ENCODE data around the gene ZNF385B. TPM values are rescaled to one million over a fixed set of nuclear protein-coding genes. Genes with fewer than 3 reads are reported as not detected.

ZNF385B gene
- total RNA-seq, 1 experiment from 2014 or later: 0.77 TPM

DNA sequence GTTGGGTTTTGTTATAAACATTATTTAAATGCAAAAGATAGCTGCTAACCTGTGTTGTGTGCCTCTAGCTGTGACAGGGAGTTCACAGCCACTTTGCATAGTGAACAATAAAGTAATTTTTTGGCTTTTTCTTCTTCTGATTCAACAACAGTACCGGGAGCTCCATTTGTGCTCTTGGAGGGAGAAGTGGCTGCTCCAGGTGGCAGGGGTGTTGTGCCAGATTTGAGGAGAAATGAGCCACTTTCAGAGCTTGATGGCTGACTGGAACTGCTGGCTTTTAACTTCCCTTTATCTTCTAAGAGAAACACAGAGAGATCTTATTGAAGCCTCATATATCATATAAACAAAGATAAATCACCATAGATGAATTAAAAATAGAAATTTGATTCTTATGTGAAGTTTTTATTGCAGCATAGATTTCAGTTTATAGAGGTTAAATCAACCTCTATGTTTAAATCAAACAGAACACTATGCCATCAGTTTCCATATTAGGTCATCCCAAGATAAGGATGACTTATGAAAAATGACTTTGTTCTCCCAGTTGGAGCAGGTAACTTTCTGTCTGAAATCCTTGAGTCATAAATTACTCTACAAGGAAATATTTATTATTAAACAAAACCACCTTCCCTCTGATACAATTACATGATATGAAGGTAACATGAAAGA lies 414.8 kb downstream of the ZNF385B start:
- no peak for DNase-seq
- no peaks in the 10 kb centered on the region for H3K36me3 ChIP-seq (ENCODE audit: control insufficient read depth, insufficient read depth, low read length)
- intact Hi-C loops (cut with micrococcal nuclease; ENCODE audit: unreplicated experiment): loop anchor here (10.0 kb wide), 1 partner anchor 218 kb away; no protein-coding TSS in a partner anchor
- ChIA-PET CTCF (no interaction called here), POLR2A (no interaction called here)
- H3K27me3 Mint-ChIP-seq (ENCODE audit: insufficient read depth, unreplicated experiment): no peaks in the 10 kb centered on the region
- no peak overlapping the region for H3K27ac Mint-ChIP-seq (ENCODE audit: unreplicated experiment)
- peaks cover 10% of the 10 kb centered on the region for H3K9me3 Mint-ChIP-seq (ENCODE audit: unreplicated experiment)
- peaks cover 7% of the 10 kb centered on the region for H3K4me1 Mint-ChIP-seq (ENCODE audit: low read depth, unreplicated experiment)
- H3K9me3 ChIP-seq: no peaks in the 10 kb centered on the region
- no peak overlapping the region for H3K4me3 Mint-ChIP-seq (ENCODE audit: unreplicated experiment)
- H3K36me3 Mint-ChIP-seq (ENCODE audit: insufficient read depth, unreplicated experiment): no peaks in the 10 kb centered on the region
- no peak overlapping the region for H3K4me3 ChIP-seq (ENCODE audit: low read depth, low read length)
- TF ChIP-seq, protein P1, sequence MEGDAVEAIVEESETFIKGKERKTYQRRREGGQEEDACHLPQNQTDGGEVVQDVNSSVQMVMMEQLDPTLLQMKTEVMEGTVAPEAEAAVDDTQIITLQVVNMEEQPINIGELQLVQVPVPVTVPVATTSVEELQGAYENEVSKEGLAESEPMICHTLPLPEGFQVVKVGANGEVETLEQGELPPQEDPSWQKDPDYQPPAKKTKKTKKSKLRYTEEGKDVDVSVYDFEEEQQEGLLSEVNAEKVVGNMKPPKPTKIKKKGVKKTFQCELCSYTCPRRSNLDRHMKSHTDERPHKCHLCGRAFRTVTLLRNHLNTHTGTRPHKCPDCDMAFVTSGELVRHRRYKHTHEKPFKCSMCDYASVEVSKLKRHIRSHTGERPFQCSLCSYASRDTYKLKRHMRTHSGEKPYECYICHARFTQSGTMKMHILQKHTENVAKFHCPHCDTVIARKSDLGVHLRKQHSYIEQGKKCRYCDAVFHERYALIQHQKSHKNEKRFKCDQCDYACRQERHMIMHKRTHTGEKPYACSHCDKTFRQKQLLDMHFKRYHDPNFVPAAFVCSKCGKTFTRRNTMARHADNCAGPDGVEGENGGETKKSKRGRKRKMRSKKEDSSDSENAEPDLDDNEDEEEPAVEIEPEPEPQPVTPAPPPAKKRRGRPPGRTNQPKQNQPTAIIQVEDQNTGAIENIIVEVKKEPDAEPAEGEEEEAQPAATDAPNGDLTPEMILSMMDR (IDR thresholded peaks at IDR 0.05; ENCODE audit: insufficient read depth in 1 of 2, low read depth in 1 of 2, low read length in 1 of 2, severe bottlenecking in 1 of 2, unreplicated experiment in 1 of 2): no peak
- no peaks in the 10 kb centered on the region for H3K27me3 ChIP-seq (replicated peaks; ENCODE audit: control insufficient read depth, insufficient read depth, low read length)
- BruUV-seq (replicated peaks): no TSS peak
- H3K4me1 ChIP-seq: peaks cover 26% of the 10 kb centered on the region

DNA sequence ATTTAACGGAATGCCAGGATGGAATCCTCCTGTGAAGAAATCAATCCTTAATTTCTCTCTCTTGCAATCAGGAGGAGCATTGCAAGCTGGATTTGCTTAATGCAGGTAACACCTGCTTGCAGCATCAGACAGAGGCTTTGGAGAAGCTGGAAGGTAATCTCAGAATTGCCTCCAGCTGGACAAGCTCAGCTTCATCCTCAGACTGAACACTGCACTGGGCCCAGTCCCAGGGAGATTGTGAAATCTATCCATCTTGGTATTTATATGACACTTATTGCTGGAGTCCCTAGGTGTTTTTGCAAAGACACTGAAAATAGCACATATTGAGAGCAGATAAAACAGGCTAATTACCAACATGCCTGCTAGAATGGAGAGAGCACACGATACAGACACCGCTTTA lies 417.4 kb downstream of the ZNF385B start:
- CTCF ChIA-PET: no interaction called here
- Mint-ChIP-seq H3K9me3 (ENCODE audit: unreplicated experiment) (peaks cover 6% of the 10 kb centered on the region), H3K4me1 (ENCODE audit: low read depth, unreplicated experiment) (peaks cover 16% of the 10 kb centered on the region), H3K27ac (ENCODE audit: unreplicated experiment) (no peak overlapping the region), H3K27me3 (ENCODE audit: insufficient read depth, unreplicated experiment) (no peaks in the 10 kb centered on the region), H3K36me3 (ENCODE audit: insufficient read depth, unreplicated experiment) (no peaks in the 10 kb centered on the region), H3K4me3 (ENCODE audit: unreplicated experiment) (no peak overlapping the region)
- POLR2A ChIA-PET: no interaction called here
- Histone ChIP-seq H3K4me1 (peaks cover 26% of the 10 kb centered on the region), H3K36me3 (ENCODE audit: control insufficient read depth, insufficient read depth, low read length) (no peaks in the 10 kb centered on the region), H3K9me3 (0 out of 2 replicates have a peak, but pooled peaks cover 2% of the 10 kb centered on the region), H3K4me3 (ENCODE audit: low read depth, low read length) (no peak overlapping the region), H3K27me3 (replicated peaks; ENCODE audit: control insufficient read depth, insufficient read depth, low read length) (no peaks in the 10 kb centered on the region)
- no TSS peak for BruUV-seq (replicated peaks)
- no peak for DNase-seq
- TF ChIP-seq, protein P1 (IDR thresholded peaks at IDR 0.05; ENCODE audit: insufficient read depth in 1 of 2, low read depth in 1 of 2, low read length in 1 of 2, severe bottlenecking in 1 of 2, unreplicated experiment in 1 of 2): no peak
- intact Hi-C loops (cut with micrococcal nuclease; ENCODE audit: unreplicated experiment): loop anchor here (10.0 kb wide), 1 partner anchor 221 kb away; no protein-coding TSS in a partner anchor

DNA sequence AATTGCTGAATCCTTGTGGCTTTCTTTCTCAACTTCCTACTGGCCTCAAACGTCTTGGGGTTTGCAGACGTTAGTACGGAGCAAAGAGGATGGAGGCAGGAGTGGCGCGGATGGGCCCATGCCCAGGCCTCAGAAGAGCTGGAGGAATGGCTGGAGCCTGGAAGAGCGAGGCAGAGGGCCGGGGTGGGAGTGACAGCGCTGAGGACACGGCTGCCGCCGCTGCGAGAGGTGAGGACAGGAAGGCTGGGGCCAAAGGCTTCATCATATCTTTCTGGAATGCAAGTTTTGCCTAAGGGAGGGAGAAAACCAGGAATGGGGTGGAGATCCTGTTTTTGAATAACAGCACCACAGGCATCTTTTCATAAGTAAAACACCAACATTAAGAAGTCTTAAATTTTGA lies 418.2 kb downstream of the ZNF385B start:
- intact Hi-C loops (cut with micrococcal nuclease; ENCODE audit: unreplicated experiment): loop anchor here (10.0 kb wide), 1 partner anchor 222 kb away; no protein-coding TSS in a partner anchor
- H3K4me3 Mint-ChIP-seq (ENCODE audit: unreplicated experiment): no peak overlapping the region
- CTCF ChIA-PET: no interaction called here
- BruUV-seq (replicated peaks): no TSS peak
- DNase-seq: no peak
- POLR2A ChIA-PET: no interaction called here
- H3K36me3 ChIP-seq (ENCODE audit: control insufficient read depth, insufficient read depth, low read length): no peaks in the 10 kb centered on the region
- TF ChIP-seq, protein P1 (IDR thresholded peaks at IDR 0.05; ENCODE audit: insufficient read depth in 1 of 2, low read depth in 1 of 2, low read length in 1 of 2, severe bottlenecking in 1 of 2, unreplicated experiment in 1 of 2): no peak
- H3K4me1 ChIP-seq: peaks cover 26% of the 10 kb centered on the region
- no peaks in the 10 kb centered on the region for H3K27me3 ChIP-seq (replicated peaks; ENCODE audit: control insufficient read depth, insufficient read depth, low read length)
- peaks cover 16% of the 10 kb centered on the region for H3K4me1 Mint-ChIP-seq (ENCODE audit: low read depth, unreplicated experiment)
- no peaks in the 10 kb centered on the region for H3K9me3 Mint-ChIP-seq (ENCODE audit: unreplicated experiment)
- H3K27ac Mint-ChIP-seq (ENCODE audit: unreplicated experiment): no peak overlapping the region
- H3K4me3 ChIP-seq (ENCODE audit: low read depth, low read length): no peak overlapping the region
- no peaks in the 10 kb centered on the region for H3K27me3 Mint-ChIP-seq (ENCODE audit: insufficient read depth, unreplicated experiment)
- no peaks in the 10 kb centered on the region for H3K36me3 Mint-ChIP-seq (ENCODE audit: insufficient read depth, unreplicated experiment)
- 0 out of 2 replicates have a peak, but pooled peaks cover 2% of the 10 kb centered on the region for H3K9me3 ChIP-seq

All from Caco-2 (cell line).